ENCODE data around the gene ONECUT2.
"Not testable (repeated sequence)": the region's sequence is repeated elsewhere in the genome, so short reads cannot be mapped to it uniquely, and the experiment has no call there.

The ONECUT2 gene

GRCh38 chr18:57434536-57435494, at the start of gene ONECUT2:
Gene ONECUT2, plus strand, starts transcription at chr18:57435374. Its CDS starts 343 bp downstream, at chr18:57435717.
- DNase-seq (ENCODE audit: low read depth in 2 of 2): no peak

- DNase-seq (ENCODE audit: low read depth in 2 of 2): no peak
These were observed 45.9 kb upstream of the ONECUT2 start for GRCh38 chr18:57389271-57389670.

- no peak for DNase-seq (ENCODE audit: low read depth in 2 of 2)
These were observed 45.1 kb upstream of the ONECUT2 start for GRCh38 chr18:57390044-57390443.

- DNase-seq (ENCODE audit: low read depth in 2 of 2): not testable (repeated sequence)
These were observed 40.4 kb upstream of the ONECUT2 start for GRCh38 chr18:57394749-57395148.

GRCh38 chr18:57396831-57397230, 38.3 kb upstream of the ONECUT2 start:
- DNase-seq (ENCODE audit: low read depth in 2 of 2): not testable (repeated sequence)

GRCh38 chr18:57397440-57398132, 37.6 kb upstream of the ONECUT2 start:
- no peak for DNase-seq (ENCODE audit: low read depth in 2 of 2)

- no peak for DNase-seq (ENCODE audit: low read depth in 2 of 2)
These were observed 30.8 kb upstream of the ONECUT2 start for GRCh38 chr18:57404345-57404744.

- DNase-seq (ENCODE audit: low read depth in 2 of 2): no peak
These were observed 25.5 kb upstream of the ONECUT2 start for GRCh38 chr18:57409650-57410049.

GRCh38 chr18:57410749-57411148, 24.4 kb upstream of the ONECUT2 start:
- no peak for DNase-seq (ENCODE audit: low read depth in 2 of 2)

- no peak for DNase-seq (ENCODE audit: low read depth in 2 of 2)
These were observed 18.6 kb upstream of the ONECUT2 start for GRCh38 chr18:57416542-57416941.

- no peak for DNase-seq (ENCODE audit: low read depth in 2 of 2)
These were observed 12.8 kb upstream of the ONECUT2 start for GRCh38 chr18:57422313-57422872.

GRCh38 chr18:57423821-57424220, 11.4 kb upstream of the ONECUT2 start:
- DNase-seq (ENCODE audit: low read depth in 2 of 2): no peak

GRCh38 chr18:57425096-57425495, 10.1 kb upstream of the ONECUT2 start:
- DNase-seq (ENCODE audit: low read depth in 2 of 2): no peak

- DNase-seq (ENCODE audit: low read depth in 2 of 2): no peak
These were observed 9.0 kb upstream of the ONECUT2 start for GRCh38 chr18:57426187-57426586.

GRCh38 chr18:57427429-57428201, 7.6 kb upstream of the ONECUT2 start:
- no peak for DNase-seq (ENCODE audit: low read depth in 2 of 2)

GRCh38 chr18:57428221-57429150, 6.7 kb upstream of the ONECUT2 start:
- no peak for DNase-seq (ENCODE audit: low read depth in 2 of 2)

GRCh38 chr18:57429167-57430078, 5.8 kb upstream of the ONECUT2 start:
- no peak for DNase-seq (ENCODE audit: low read depth in 2 of 2)

- no peak for DNase-seq (ENCODE audit: low read depth in 2 of 2)
These were observed 4.8 kb upstream of the ONECUT2 start for GRCh38 chr18:57430079-57431001.
